Thyroid gland (tissue), 4 donors: Measurements from ENCODE around the gene JPH4. TPM values are rescaled to one million over a fixed set of nuclear protein-coding genes. Genes with fewer than 3 reads are reported as not detected.

Experiments used
- DNase-seq, 2 donors: peaks; one replicate each; pipeline ENCODE4 v3.0.0-alpha.2; 2019
- H3K27ac ChIP-seq, 3 donors: fragments of 200-600 bp; sonication (generic); 1 replicate in 2 of 3; 2 replicates in 1 of 3; pipeline ENCODE4 v1.5.1; 2016 to 2019; ENCODE audit warnings: mild to moderate bottlenecking in 1 of 3, moderate library complexity in 1 of 3
- H3K27me3 ChIP-seq: fragments of 200-600 bp; sonication (generic); one replicate; pipeline ENCODE4 v1.5.1; 2019
- H3K36me3 ChIP-seq, 2 donors: fragments of 200-600 bp; sonication (generic); one replicate each; pipeline ENCODE4 v1.5.1; 2016 to 2019
- H3K4me1 ChIP-seq, 2 donors: fragments of 200-600 bp; sonication (generic); one replicate each; pipeline ENCODE4 v1.5.1; 2017 to 2019
- H3K4me3 ChIP-seq, 3 donors: fragments of 200-600 bp; sonication (generic); replicated peaks in 1 of 3; 1 replicate in 2 of 3; 2 replicates in 1 of 3; pipeline ENCODE4 v1.5.1; 2016; ENCODE audit warnings: mild to moderate bottlenecking in 1 of 3
- H3K9me3 ChIP-seq: fragments of 200-600 bp; sonication (generic); one replicate; pipeline ENCODE4 v1.5.1; 2017
- POLR2A ChIP-seq, 2 donors: fragments of 450-650 bp; IDR thresholded peaks; one replicate each; pipeline ENCODE4 v1.6.1; 2017; ENCODE audit warnings: antibody characterized with exemption in 2 of 2, mild to moderate bottlenecking in 2 of 2, moderate library complexity in 1 of 2
- WGBS, 2 donors: methylation state at CpG; one replicate each; pipeline ENCODE4 v1.1.5; 2017; 5-methylcytosine and 5-hydroxymethylcytosine counted together
- intact Hi-C: fragments of 100-400 bp; cut with DNase I; formaldehyde crosslinking; loops from one replicate; pipeline ENCODE4 v1.15.1; 2023
- total RNA-seq, 4 donors: library from RNA; depleted of rRNA; stranded (reverse); fragments of >200 nt; gene quantifications; one replicate each; pipeline ENCODE4 v1.2.3, GENCODE V29; 2016
- TF ChIP-seq, protein P1 (sequence below), 6 experiments: fragments of 200-600 bp in 3 of 6; fragments of 450-650 bp in 3 of 6; sonication (generic) in 3 of 6; IDR thresholded peaks; one replicate each; pipeline ENCODE4 v1.5.1; 2016 to 2019; ENCODE audit warnings: antibody characterized with exemption in 6 of 6, mild to moderate bottlenecking in 2 of 6, inconsistent platforms in 1 of 6, moderate library complexity in 1 of 6

Gene JPH4
- total RNA-seq, 4 donors from 2014 or later = 0.11 to 0.54 (median 0.27) TPM; not detected in 1

- 72% methylated on average over 2 of the region's 2 CpGs for WGBS, 2 donors
- DNase-seq = no peak
- H3K27ac ChIP-seq = peak overlapping the region; percentile 47 to 79 (median 70)
Observed at GRCh38 chr14:23568021-23568599, 10.5 kb downstream of the JPH4 start.

DNA sequence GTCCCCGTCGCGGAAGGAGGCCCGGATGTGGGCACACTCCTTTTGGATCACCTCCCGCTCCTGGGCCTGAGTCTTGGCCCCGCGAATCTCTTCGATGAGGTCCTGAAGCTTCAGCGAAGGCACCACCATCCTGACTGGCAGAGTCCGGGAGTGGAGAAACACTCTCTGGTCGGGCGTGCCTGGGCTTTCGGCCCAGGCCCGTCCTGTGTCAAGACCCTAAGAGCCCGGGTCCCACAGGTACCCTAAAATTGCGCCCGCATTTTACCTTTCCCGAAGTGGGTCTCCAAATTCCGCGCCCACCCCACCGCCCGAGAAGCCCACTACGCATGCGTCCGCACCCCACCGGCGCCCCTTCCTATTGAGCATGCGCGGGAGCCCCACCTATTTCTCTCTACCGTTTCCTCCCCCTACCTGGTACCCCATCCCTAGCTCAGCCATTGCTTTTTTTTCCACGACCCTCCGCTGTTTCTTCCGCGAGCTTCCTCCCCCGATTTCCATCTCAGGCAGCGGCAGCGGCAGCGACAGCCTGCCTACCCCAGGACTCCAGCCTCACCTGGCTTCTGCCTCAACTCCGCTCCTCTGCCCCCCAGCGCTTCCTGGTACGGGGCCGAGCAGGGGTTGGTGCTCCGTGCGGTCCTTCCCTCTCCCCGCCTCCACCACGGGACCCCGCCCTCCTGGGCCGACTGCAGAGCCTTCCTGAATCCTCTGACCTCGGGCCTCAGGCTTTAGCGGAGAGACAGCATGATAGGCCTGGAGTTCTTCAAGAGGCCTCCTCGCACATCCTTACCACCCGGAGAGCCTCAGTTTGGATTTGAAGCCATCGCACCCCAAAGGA is 11.2 kb downstream of the JPH4 start, which contains the start of gene AP1G2:
Gene AP1G2 (minus strand): TSS at position 606 of the 835 bp plus-strand sequence. CDS start 477 bp downstream, at position 129.
- Histone ChIP-seq H3K4me1 (peaks cover 6 to 9% of the 10 kb centered on the region in 2 donors), H3K27me3 (no peaks in the 10 kb centered on the region), H3K36me3 (peaks cover 0 to 3% of the 10 kb centered on the region in 2 donors), H3K4me3 (peak within 1 kb of the TSS; percentile 46 to 63 (median 60)), H3K27ac (peak within 1 kb of the TSS; percentile 47 to 79 (median 70)), H3K9me3 (no peaks in the 10 kb centered on the region)
- peak; percentile 94 to 95 for DNase-seq
- intact Hi-C loops = no loop called here
- 2% methylated on average over 46 to 48 of the region's 53 CpGs for WGBS, 2 donors
- TF ChIP-seq POLR2A (IDR thresholded peaks at IDR 0.05) = peak in 1 of 2 donors; percentile 69
- TF ChIP-seq, protein P1, sequence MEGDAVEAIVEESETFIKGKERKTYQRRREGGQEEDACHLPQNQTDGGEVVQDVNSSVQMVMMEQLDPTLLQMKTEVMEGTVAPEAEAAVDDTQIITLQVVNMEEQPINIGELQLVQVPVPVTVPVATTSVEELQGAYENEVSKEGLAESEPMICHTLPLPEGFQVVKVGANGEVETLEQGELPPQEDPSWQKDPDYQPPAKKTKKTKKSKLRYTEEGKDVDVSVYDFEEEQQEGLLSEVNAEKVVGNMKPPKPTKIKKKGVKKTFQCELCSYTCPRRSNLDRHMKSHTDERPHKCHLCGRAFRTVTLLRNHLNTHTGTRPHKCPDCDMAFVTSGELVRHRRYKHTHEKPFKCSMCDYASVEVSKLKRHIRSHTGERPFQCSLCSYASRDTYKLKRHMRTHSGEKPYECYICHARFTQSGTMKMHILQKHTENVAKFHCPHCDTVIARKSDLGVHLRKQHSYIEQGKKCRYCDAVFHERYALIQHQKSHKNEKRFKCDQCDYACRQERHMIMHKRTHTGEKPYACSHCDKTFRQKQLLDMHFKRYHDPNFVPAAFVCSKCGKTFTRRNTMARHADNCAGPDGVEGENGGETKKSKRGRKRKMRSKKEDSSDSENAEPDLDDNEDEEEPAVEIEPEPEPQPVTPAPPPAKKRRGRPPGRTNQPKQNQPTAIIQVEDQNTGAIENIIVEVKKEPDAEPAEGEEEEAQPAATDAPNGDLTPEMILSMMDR (IDR thresholded peaks at IDR 0.05) = no peak

More at GRCh38 chr14:23568021-23568599, 10.5 kb downstream of the JPH4 start:
- peak overlapping the region in 1 of 3 donors; percentile 60 for H3K4me3 ChIP-seq
- TF ChIP-seq, protein P1 (IDR thresholded peaks at IDR 0.05) = no peak
- TF ChIP-seq POLR2A (IDR thresholded peaks at IDR 0.05) = no peak
- H3K27me3 ChIP-seq = no peaks in the 10 kb centered on the region
- peaks cover 0 to 3% of the 10 kb centered on the region in 2 donors for H3K36me3 ChIP-seq
- no peaks in the 10 kb centered on the region for H3K9me3 ChIP-seq
- intact Hi-C loops = no loop called here
- peaks cover 6 to 9% of the 10 kb centered on the region in 2 donors for H3K4me1 ChIP-seq

- peak overlapping the region in 2 of 3 donors; percentile 70 to 79 for H3K27ac ChIP-seq
- intact Hi-C loops = no loop called here
Observed at GRCh38 chr14:23566778-23567185, 11.8 kb downstream of the JPH4 start.

GRCh38 chr14:23566112-23566777 is 12.3 kb downstream of the JPH4 start:
- no peaks in the 10 kb centered on the region for H3K27me3 ChIP-seq
- no peak for DNase-seq
- H3K4me3 ChIP-seq = peak overlapping the region in 1 of 3 donors; percentile 60
- WGBS, 2 donors = 92 to 100% methylated on average over 5 to 10 of the region's 10 CpGs
- H3K9me3 ChIP-seq = no peaks in the 10 kb centered on the region
- peaks cover 6 to 9% of the 10 kb centered on the region in 2 donors for H3K4me1 ChIP-seq
- H3K27ac ChIP-seq = no peak overlapping the region
- peaks cover 7 to 8% of the 10 kb centered on the region in 2 donors for H3K36me3 ChIP-seq
- intact Hi-C loops = no loop called here
- TF ChIP-seq POLR2A (IDR thresholded peaks at IDR 0.05) = no peak
- TF ChIP-seq, protein P1 (IDR thresholded peaks at IDR 0.05) = no peak

More at GRCh38 chr14:23566778-23567185, 11.8 kb downstream of the JPH4 start:
- 14 to 15% methylated on average over 4 to 5 of the region's 5 CpGs for WGBS, 2 donors
- no peaks in the 10 kb centered on the region for H3K9me3 ChIP-seq
- no peak for TF ChIP-seq POLR2A (IDR thresholded peaks at IDR 0.05)
- TF ChIP-seq, protein P1 (IDR thresholded peaks at IDR 0.05) = no peak
- no peaks in the 10 kb centered on the region for H3K27me3 ChIP-seq
- peak overlapping the region; percentile 46 to 63 (median 60) for H3K4me3 ChIP-seq
- peaks cover 6 to 9% of the 10 kb centered on the region in 2 donors for H3K4me1 ChIP-seq
- H3K36me3 ChIP-seq = peaks cover 5% of the 10 kb centered on the region in 2 donors
- DNase-seq = peak; percentile 75 to 77
